HepG2 (cell line): Measurements from ENCODE around the gene TLE2. TPM values are rescaled to one million over a fixed set of nuclear protein-coding genes. Genes with fewer than 3 reads are reported as not detected.

Experiments
- ATAC-seq: fragments of 200-7000 bp; cut with Tn5 transposase; 3 replicates; pipeline ENCODE4 v1.9.1; 2020; ENCODE audit warnings: mild to moderate bottlenecking, moderate library complexity
- BruUV-seq: library from RNA; stranded (reverse); fragments of 400-500 nt; replicated peaks from 2 replicates; lab custom pipeline; 2021; lab: Mats Ljungman, UMichigan
- CTCF ChIA-PET: fragments of 300-600 bp; formaldehyde crosslinking; extraction: SDS; loops from one replicate; lab custom pipeline; 2021; ENCODE audit warnings: low total read pairs, inconsistent platforms, low intra/inter-chr PET ratio; lab: Yijun Ruan, JAX
- POLR2A ChIA-PET: fragments of 350-600 bp; sonication (Branson Sonifier 250); formaldehyde crosslinking; loops from one replicate; lab custom pipeline; 2020; ENCODE audit warnings: antibody characterized with exemption, inconsistent platforms; lab: Yijun Ruan, JAX
- DNase-seq: peaks from one replicate; pipeline ENCODE4 v3.0.0-alpha.2; 2015; ENCODE audit warnings: low spot score
- FAIRE-seq: peaks from 3 replicates; lab custom pipeline; 2011; peaks lifted over from hg19 to GRCh38; lab: Jason Lieb, UNC
- H2AFZ ChIP-seq: one replicate; pipeline ENCODE4 v1.6.1; 2011; ENCODE audit warnings: low read length, inconsistent platforms
- H3K27ac ChIP-seq: fragments of 300-600 bp; 3 replicates; pipeline ENCODE4 v1.8.0; 2011; ENCODE audit warnings: mixed run types, mild to moderate bottlenecking, mixed read lengths, low read length, inconsistent platforms; ENCODE audit not compliant: insufficient read depth; ENCODE audit errors: extremely low read length
- H3K27me3 ChIP-seq, 2 experiments: fragments of 200-600 bp in 1 of 2; 2 replicates in 1 of 2; 3 replicates in 1 of 2; pipeline versions ENCODE4 v1.6.0 to v1.8.0; 2011; ENCODE audit warnings: low read length in 2 of 2, mild to moderate bottlenecking in 2 of 2, moderate library complexity in 2 of 2, inconsistent platforms in 1 of 2; ENCODE audit not compliant: insufficient read depth in 2 of 2, control insufficient read depth in 1 of 2
- H3K36me3 ChIP-seq, 2 experiments: fragments of 200-600 bp in 1 of 2; replicated peaks in 1 of 2; 2 replicates in 1 of 2; 3 replicates in 1 of 2; pipeline versions ENCODE4 v1.5.1 to v1.8.0; 2011; ENCODE audit warnings: low read length in 2 of 2, inconsistent platforms in 1 of 2; ENCODE audit not compliant: insufficient read depth in 2 of 2, control insufficient read depth in 1 of 2
- H3K4me1 ChIP-seq: 2 replicates; pipeline ENCODE4 v1.5.1; 2012; ENCODE audit warnings: low read length, inconsistent platforms; ENCODE audit not compliant: insufficient read depth
- H3K4me2 ChIP-seq: 2 replicates; pipeline ENCODE4 v1.6.0; 2011; ENCODE audit warnings: low read depth, low read length, inconsistent platforms
- H3K4me3 ChIP-seq, 3 experiments: fragments of 200-600 bp in 1 of 3; sonication (generic), shearing (Covaris generic) in 1 of 3; replicated peaks in 1 of 3; 2 replicates each; pipeline ENCODE4 v1.5.1; 2011 to 2016; ENCODE audit warnings: low read length in 3 of 3, inconsistent platforms in 2 of 3, low read depth in 2 of 3, mild to moderate bottlenecking in 2 of 3, control low read depth in 1 of 3, mixed read lengths in 1 of 3; ENCODE audit not compliant: insufficient read depth in 1 of 3
- H3K79me2 ChIP-seq: one replicate; pipeline ENCODE4 v1.6.1; 2011; ENCODE audit warnings: low read length, inconsistent platforms; ENCODE audit not compliant: insufficient read depth
- H3K9ac ChIP-seq: 2 replicates; pipeline ENCODE4 v1.6.0; 2011; ENCODE audit warnings: mild to moderate bottlenecking, low read depth, low read length, inconsistent platforms; ENCODE audit not compliant: insufficient read depth
- H3K9me3 ChIP-seq: 2 replicates; pipeline ENCODE4 v1.5.1; 2012; ENCODE audit warnings: mild to moderate bottlenecking, low read length
- H4K20me1 ChIP-seq: 2 replicates; pipeline ENCODE4 v1.6.0; 2011; ENCODE audit warnings: inconsistent platforms, mild to moderate bottlenecking, low read length, moderate library complexity; ENCODE audit not compliant: insufficient read depth
- BRD4 ChIP-seq: sonication (generic); formaldehyde crosslinking; IDR thresholded peaks from 2 replicates; pipeline ENCODE4 v1.4.0; 2020; ENCODE audit warnings: missing genetic modification reagents
- HMG20B ChIP-seq: conservative IDR thresholded peaks from 2 replicates; pipeline ENCODE4 v1.6.1; 2016; ENCODE audit warnings: missing genetic modification reagents, missing compliant biosample characterization
- SOX13 ChIP-seq, 3 experiments: fragments of 450-650 bp in 1 of 3; sonication (generic) in 1 of 3; formaldehyde crosslinking in 1 of 3; IDR thresholded peaks in 2 of 3; conservative IDR thresholded peaks in 1 of 3; 2 replicates each; pipeline versions ENCODE4 v1.5.0 to v1.6.1; 2016 to 2020; ENCODE audit warnings: antibody characterized with exemption in 1 of 3, mild to moderate bottlenecking in 1 of 3, missing compliant biosample characterization in 1 of 3, missing genetic modification reagents in 1 of 3, moderate library complexity in 1 of 3
- WGBS: methylation state at CpG from one replicate; pipeline ENCODE4 v1.1.6; 2017; ENCODE audit warnings: low lambda C conversion rate; 5-methylcytosine and 5-hydroxymethylcytosine counted together
- in situ Hi-C: cut with HindIII; loops from 2 replicates; pipeline ENCODE4 v1.10.0; 2017; ENCODE audit warnings: low pct_unique_long_range_greater_than_20kb; ENCODE audit not compliant: extremely low pct_ligation_motif_present
- intact Hi-C: fragments of 100-400 bp; cut with micrococcal nuclease; formaldehyde crosslinking; loops from one replicate; pipeline ENCODE4 v1.10.0; 2022; ENCODE audit not compliant: unreplicated experiment
- polyA plus RNA-seq, 8 experiments: library from polyadenylated mRNA; depleted of rRNA in 3 of 8; stranded (reverse) in 7 of 8; unstranded in 1 of 8; fragments of >200 nt; fragmentation: Illumina TruSeq in 4 of 8; extraction: Trizol in 4 of 8; gene quantifications; 2 replicates each; pipeline versions ENCODE4 v1.2.1 to v1.2.3, GENCODE V29; 2011 to 2016; ENCODE audit warnings: low read depth in 4 of 8, missing spikeins in 1 of 8, mixed read lengths in 1 of 8; ENCODE audit not compliant: insufficient read depth in 1 of 8
- total RNA-seq, 5 experiments: library from RNA; depleted of rRNA; stranded (reverse); fragments of >200 nt; fragmentation: Illumina TruSeq; extraction: Trizol; gene quantifications; 2 replicates each; pipeline ENCODE4 v1.2.3, GENCODE V29; 2016; ENCODE audit warnings: low read depth in 1 of 5
- TF ChIP-seq, protein P1 (sequence below): sonication (generic); formaldehyde crosslinking; IDR thresholded peaks from 2 replicates; pipeline ENCODE4 v1.4.0; 2020; ENCODE audit warnings: missing genetic modification reagents
- TF ChIP-seq, protein P2 (sequence below): sonication (generic); formaldehyde crosslinking; IDR thresholded peaks from 2 replicates; pipeline ENCODE4 v1.4.0; 2020; ENCODE audit warnings: low read depth, missing genetic modification reagents

Gene TLE2
- total and polyA plus RNA-seq, 2 of the 13 experiments (the other 11 are each of a cell fraction or from before 2014, with no cell fraction given), result 0.07 to 0.81 TPM

DNA sequence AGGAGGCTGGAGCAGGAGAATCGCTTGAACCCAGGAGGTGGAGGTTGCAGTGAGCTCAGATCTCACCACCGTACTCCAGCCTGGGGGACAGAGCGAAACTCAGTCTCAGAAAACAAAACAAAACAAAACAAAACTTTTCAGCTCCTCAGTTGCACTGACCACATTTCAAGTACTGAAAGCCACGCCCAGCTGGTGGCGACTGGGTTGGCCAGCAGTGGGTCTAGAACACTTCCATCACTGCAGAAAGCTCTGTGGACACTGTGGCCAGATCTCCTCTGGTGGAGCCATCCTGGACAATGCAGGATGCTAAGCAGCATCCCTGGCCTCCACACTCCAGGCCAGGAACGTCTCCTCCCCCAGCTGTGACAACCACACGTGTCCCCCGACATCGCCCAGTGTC lies 21.1 kb downstream of the TLE2 start:
- H3K79me2 ChIP-seq, result no peaks in the 10 kb centered on the region
- no peak overlapping the region for H3K27ac ChIP-seq
- no peak for FAIRE-seq
- H4K20me1 ChIP-seq, result no peaks in the 10 kb centered on the region
- DNase-seq, result no peak
- intact Hi-C loops, result no loop called here
- H3K4me1 ChIP-seq, result peaks cover 11% of the 10 kb centered on the region
- H3K27me3 ChIP-seq, result peaks cover 2 to 13% of the 10 kb centered on the region in 2 experiments; a peak in 4 of 5 replicates
- CTCF ChIA-PET, result no interaction called here
- no peak overlapping the region for H3K9ac ChIP-seq
- no peaks in the 10 kb centered on the region for H3K36me3 ChIP-seq
- H3K4me3 ChIP-seq, result no peak overlapping the region
- POLR2A ChIA-PET, result no interaction called here
- H2AFZ ChIP-seq, result no peak overlapping the region
- H3K4me2 ChIP-seq, result no peak overlapping the region; the same call in 1 of the 2 replicates
- in situ Hi-C loops, result no loop called here
- BruUV-seq, result no TSS peak
- WGBS, result 15% methylated on average over 6 of the region's 9 CpGs
- no peaks in the 10 kb centered on the region for H3K9me3 ChIP-seq
- ATAC-seq, result peak; percentile 19; the same call in 1 of the 3 replicates
- TF ChIP-seq BRD4 (CRISPR knock-in tag), result no peak
- TF ChIP-seq, protein P1, sequence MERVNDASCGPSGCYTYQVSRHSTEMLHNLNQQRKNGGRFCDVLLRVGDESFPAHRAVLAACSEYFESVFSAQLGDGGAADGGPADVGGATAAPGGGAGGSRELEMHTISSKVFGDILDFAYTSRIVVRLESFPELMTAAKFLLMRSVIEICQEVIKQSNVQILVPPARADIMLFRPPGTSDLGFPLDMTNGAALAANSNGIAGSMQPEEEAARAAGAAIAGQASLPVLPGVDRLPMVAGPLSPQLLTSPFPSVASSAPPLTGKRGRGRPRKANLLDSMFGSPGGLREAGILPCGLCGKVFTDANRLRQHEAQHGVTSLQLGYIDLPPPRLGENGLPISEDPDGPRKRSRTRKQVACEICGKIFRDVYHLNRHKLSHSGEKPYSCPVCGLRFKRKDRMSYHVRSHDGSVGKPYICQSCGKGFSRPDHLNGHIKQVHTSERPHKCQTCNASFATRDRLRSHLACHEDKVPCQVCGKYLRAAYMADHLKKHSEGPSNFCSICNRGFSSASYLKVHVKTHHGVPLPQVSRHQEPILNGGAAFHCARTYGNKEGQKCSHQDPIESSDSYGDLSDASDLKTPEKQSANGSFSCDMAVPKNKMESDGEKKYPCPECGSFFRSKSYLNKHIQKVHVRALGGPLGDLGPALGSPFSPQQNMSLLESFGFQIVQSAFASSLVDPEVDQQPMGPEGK, result 0 out of 2 replicates have a peak, but pooled peaks have one; percentile 25
- TF ChIP-seq HMG20B (CRISPR knock-in tag), result no peak
- TF ChIP-seq, protein P2, sequence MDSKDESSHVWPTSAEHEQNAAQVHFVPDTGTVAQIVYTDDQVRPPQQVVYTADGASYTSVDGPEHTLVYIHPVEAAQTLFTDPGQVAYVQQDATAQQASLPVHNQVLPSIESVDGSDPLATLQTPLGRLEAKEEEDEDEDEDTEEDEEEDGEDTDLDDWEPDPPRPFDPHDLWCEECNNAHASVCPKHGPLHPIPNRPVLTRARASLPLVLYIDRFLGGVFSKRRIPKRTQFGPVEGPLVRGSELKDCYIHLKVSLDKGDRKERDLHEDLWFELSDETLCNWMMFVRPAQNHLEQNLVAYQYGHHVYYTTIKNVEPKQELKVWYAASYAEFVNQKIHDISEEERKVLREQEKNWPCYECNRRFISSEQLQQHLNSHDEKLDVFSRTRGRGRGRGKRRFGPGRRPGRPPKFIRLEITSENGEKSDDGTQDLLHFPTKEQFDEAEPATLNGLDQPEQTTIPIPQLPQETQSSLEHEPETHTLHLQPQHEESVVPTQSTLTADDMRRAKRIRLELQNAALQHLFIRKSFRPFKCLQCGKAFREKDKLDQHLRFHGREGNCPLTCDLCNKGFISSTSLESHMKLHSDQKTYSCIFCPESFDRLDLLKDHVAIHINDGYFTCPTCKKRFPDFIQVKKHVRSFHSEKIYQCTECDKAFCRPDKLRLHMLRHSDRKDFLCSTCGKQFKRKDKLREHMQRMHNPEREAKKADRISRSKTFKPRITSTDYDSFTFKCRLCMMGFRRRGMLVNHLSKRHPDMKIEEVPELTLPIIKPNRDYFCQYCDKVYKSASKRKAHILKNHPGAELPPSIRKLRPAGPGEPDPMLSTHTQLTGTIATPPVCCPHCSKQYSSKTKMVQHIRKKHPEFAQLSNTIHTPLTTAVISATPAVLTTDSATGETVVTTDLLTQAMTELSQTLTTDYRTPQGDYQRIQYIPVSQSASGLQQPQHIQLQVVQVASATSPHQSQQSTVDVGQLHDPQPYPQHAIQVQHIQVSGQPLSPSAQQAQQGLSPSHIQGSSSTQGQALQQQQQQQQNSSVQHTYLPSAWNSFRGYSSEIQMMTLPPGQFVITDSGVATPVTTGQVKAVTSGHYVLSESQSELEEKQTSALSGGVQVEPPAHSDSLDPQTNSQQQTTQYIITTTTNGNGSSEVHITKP (CRISPR knock-in tag), result no peak
- TF ChIP-seq SOX13 (IDR thresholded peaks at IDR 0.05), result no peak
- TF ChIP-seq SOX13 (CRISPR knock-in tag; conservative IDR thresholded peaks at IDR 0.05 in 1 of 2, IDR thresholded peaks at IDR 0.05 in 1 of 2), result no peak
